Endothelial cell of umbilical vein (primary cell): ENCODE measurements around the gene SUFU. TPM values are rescaled to one million over a fixed set of nuclear protein-coding genes. Genes with fewer than 3 reads are reported as not detected.
A peak's percentile ranks its signal among the peaks of the same experiment; 100 is the strongest.

Experiments
- BruUV-seq: library from RNA; stranded (reverse); fragments of 400-500 nt; replicated peaks from 2 replicates; lab custom pipeline; 2021; lab: Mats Ljungman, UMichigan
- CTCF ChIA-PET: fragments of 300-600, 350-600 bp; sonication (Branson Sonifier 250); formaldehyde crosslinking; loops from one replicate; lab custom pipeline; 2021; ENCODE audit warnings: antibody characterized with exemption, inconsistent platforms; lab: Charles Lee
- POLR2A ChIA-PET: fragments of 300-600, 350-600 bp; sonication (Branson Sonifier 250); formaldehyde crosslinking; loops from one replicate; lab custom pipeline; 2021; ENCODE audit warnings: antibody characterized with exemption, inconsistent platforms; lab: Charles Lee
- DNase-seq: peaks from one replicate; pipeline ENCODE4 v3.0.0-alpha.2; 2011; ENCODE audit warnings: low read depth, low spot score
- FAIRE-seq: peaks from 2 replicates; lab custom pipeline; 2011; peaks lifted over from hg19 to GRCh38; lab: Jason Lieb, UNC
- H2AFZ ChIP-seq: 2 replicates; pipeline ENCODE4 v1.6.0; 2012; ENCODE audit warnings: low read depth, low read length, control low read depth, inconsistent platforms
- H3K27ac ChIP-seq: 2 replicates; pipeline ENCODE4 v1.5.1; 2011; ENCODE audit warnings: low read depth, mild to moderate bottlenecking, control low read depth, low read length, moderate library complexity; ENCODE audit not compliant: insufficient read depth
- H3K27me3 ChIP-seq, 2 experiments: 2 replicates each; pipeline versions ENCODE4 v1.6.0 to v1.6.1; 2011; ENCODE audit warnings: low read length in 2 of 2, mixed read lengths in 1 of 2; ENCODE audit not compliant: control insufficient read depth in 2 of 2, insufficient read depth in 2 of 2
- H3K36me3 ChIP-seq, 2 experiments: 2 replicates in 1 of 2; 3 replicates in 1 of 2; pipeline ENCODE4 v1.5.1; 2011; ENCODE audit warnings: low read length in 2 of 2, mild to moderate bottlenecking in 1 of 2, moderate library complexity in 1 of 2; ENCODE audit not compliant: control insufficient read depth in 2 of 2, insufficient read depth in 2 of 2; ENCODE audit errors: extremely low read depth in 1 of 2
- H3K4me1 ChIP-seq: 3 replicates; pipeline ENCODE4 v1.5.1; 2011; ENCODE audit warnings: mild to moderate bottlenecking, low read length; ENCODE audit not compliant: control insufficient read depth, insufficient read depth; ENCODE audit errors: extremely low read depth
- H3K4me2 ChIP-seq: 2 replicates; pipeline ENCODE4 v1.6.1; 2011; ENCODE audit warnings: low read length, control low read depth, mixed read lengths; ENCODE audit not compliant: insufficient read depth
- H3K4me3 ChIP-seq, 3 experiments: fragments of 200-600 bp in 1 of 3; sonication (generic), shearing (Covaris generic) in 1 of 3; replicated peaks in 1 of 3; 2 replicates each; pipeline ENCODE4 v1.5.1; 2011 to 2016; ENCODE audit warnings: control low read depth in 3 of 3, low read length in 3 of 3, mild to moderate bottlenecking in 2 of 3, inconsistent platforms in 1 of 3, low read depth in 1 of 3, moderate library complexity in 1 of 3; ENCODE audit not compliant: insufficient read depth in 1 of 3
- H3K79me2 ChIP-seq: 2 replicates; pipeline ENCODE4 v1.6.0; 2012; ENCODE audit warnings: low read length, inconsistent platforms; ENCODE audit not compliant: control insufficient read depth, insufficient read depth
- H3K9ac ChIP-seq: replicated peaks from 2 replicates; pipeline ENCODE3; 2011; ENCODE audit warnings: low read length, control low read depth; ENCODE audit not compliant: insufficient read depth; ENCODE audit errors: extremely low read depth
- H3K9me1 ChIP-seq: replicated peaks from 3 replicates; pipeline ENCODE4 v1.6.0; 2011; ENCODE audit warnings: mild to moderate bottlenecking, low read length; ENCODE audit not compliant: control insufficient read depth, insufficient read depth; ENCODE audit errors: extremely low read depth
- H3K9me3 ChIP-seq: replicated peaks from 2 replicates; pipeline ENCODE4 v1.5.1; 2012; ENCODE audit warnings: low read length, inconsistent platforms; ENCODE audit not compliant: control insufficient read depth, insufficient read depth
- H4K20me1 ChIP-seq: replicated peaks from 2 replicates; pipeline ENCODE3; 2011; ENCODE audit warnings: mild to moderate bottlenecking, low read length; ENCODE audit not compliant: control insufficient read depth, insufficient read depth; ENCODE audit errors: extremely low read depth
- EZH2 ChIP-seq: IDR thresholded peaks from 2 replicates; pipeline ENCODE4 v1.6.1; 2012; ENCODE audit warnings: borderline replicate concordance, low read depth, mild to moderate bottlenecking, moderate library complexity, low read length, inconsistent platforms; ENCODE audit not compliant: severe bottlenecking
- FOS ChIP-seq: IDR thresholded peaks from 2 replicates; pipeline ENCODE4 v1.6.1; 2011; ENCODE audit warnings: mild to moderate bottlenecking, low read length, moderate library complexity, borderline replicate concordance; ENCODE audit not compliant: insufficient read depth
- GATA2 ChIP-seq: IDR thresholded peaks from 2 replicates; pipeline ENCODE4 v1.7.0; 2011; ENCODE audit warnings: low read depth, mild to moderate bottlenecking, moderate library complexity, mixed read lengths, low read length; ENCODE audit not compliant: insufficient read length, insufficient read depth
- JUN ChIP-seq: IDR thresholded peaks from 2 replicates; pipeline ENCODE4 v1.6.1; 2011; ENCODE audit warnings: borderline replicate concordance, low read depth; ENCODE audit not compliant: insufficient read length, insufficient read depth
- MYC ChIP-seq: IDR thresholded peaks from one replicate; pipeline ENCODE4 v1.6.1; 2011; ENCODE audit warnings: mild to moderate bottlenecking, low read depth, low read length
- POLR2A ChIP-seq: IDR thresholded peaks from 2 replicates; pipeline ENCODE4 v1.6.1; 2012; ENCODE audit warnings: low read depth, mild to moderate bottlenecking, control low read depth, low read length
- POLR2AphosphoS5 ChIP-seq: IDR thresholded peaks from 2 replicates; pipeline ENCODE4 v1.6.1; 2012; ENCODE audit warnings: low read depth, mild to moderate bottlenecking, control low read depth, low read length, moderate library complexity; ENCODE audit not compliant: insufficient read depth
- dilution Hi-C: fragments of 300-500 bp; cut with MboI; formaldehyde crosslinking; loops from one replicate; pipeline ENCODE4 v1.15.0; 2019; ENCODE audit warnings: low sequenced_read_pairs; ENCODE audit not compliant: extremely low pct_ligation_motif_present
- intact Hi-C: fragments of 100-400 bp; cut with micrococcal nuclease; formaldehyde crosslinking; loops from one replicate; pipeline ENCODE4 v1.10.0; 2022
- polyA plus RNA-seq, 4 experiments: library from polyadenylated mRNA; depleted of rRNA in 3 of 4; stranded (reverse) in 3 of 4; unstranded in 1 of 4; fragments of >200 nt; gene quantifications; 2 replicates each; pipeline versions ENCODE4 v1.2.1 to v1.2.3, GENCODE V29; 2011 to 2012; ENCODE audit warnings: missing spikeins in 1 of 4
- total RNA-seq: library from RNA; stranded (reverse); gene quantifications from 2 replicates; pipeline ENCODE4 v1.2.3, GENCODE V29; 2021
- TF ChIP-seq, protein P1 (sequence below): IDR thresholded peaks from 2 replicates; pipeline ENCODE4 v1.6.1; 2011; ENCODE audit not compliant: insufficient read depth, insufficient read length
- TF ChIP-seq, protein P2 (sequence below), 2 donors: IDR thresholded peaks; 1 replicate in 1 of 2; 2 replicates in 1 of 2; pipeline ENCODE4 v1.5.1; 2011; ENCODE audit warnings: low read length in 2 of 2, mild to moderate bottlenecking in 2 of 2, moderate library complexity in 2 of 2, control low read depth in 1 of 2, inconsistent platforms in 1 of 2, low read depth in 1 of 2; ENCODE audit not compliant: insufficient read depth in 1 of 2; ENCODE audit errors: extremely low read depth in 1 of 2

Gene SUFU
- total and polyA plus RNA-seq, 2 donors (not counting 3 experiments of a cell fraction or from before 2014, with no cell fraction given): 10.1 to 16.3 TPM

- H4K20me1 ChIP-seq: no peaks in the 10 kb centered on the region
- H3K9ac ChIP-seq: no peak overlapping the region
- H3K9me3 ChIP-seq: no peaks in the 10 kb centered on the region
- no peak overlapping the region for H2AFZ ChIP-seq
- POLR2A ChIA-PET: no interaction called here
- no peak for TF ChIP-seq FOS
- TF ChIP-seq, protein P1, sequence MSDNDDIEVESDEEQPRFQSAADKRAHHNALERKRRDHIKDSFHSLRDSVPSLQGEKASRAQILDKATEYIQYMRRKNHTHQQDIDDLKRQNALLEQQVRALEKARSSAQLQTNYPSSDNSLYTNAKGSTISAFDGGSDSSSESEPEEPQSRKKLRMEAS: no peak
- no peak for TF ChIP-seq POLR2AphosphoS5
- no peak for TF ChIP-seq GATA2
- no peak for TF ChIP-seq POLR2A
- TF ChIP-seq EZH2: no peak
- TF ChIP-seq JUN: no peak
- TF ChIP-seq, protein P2, sequence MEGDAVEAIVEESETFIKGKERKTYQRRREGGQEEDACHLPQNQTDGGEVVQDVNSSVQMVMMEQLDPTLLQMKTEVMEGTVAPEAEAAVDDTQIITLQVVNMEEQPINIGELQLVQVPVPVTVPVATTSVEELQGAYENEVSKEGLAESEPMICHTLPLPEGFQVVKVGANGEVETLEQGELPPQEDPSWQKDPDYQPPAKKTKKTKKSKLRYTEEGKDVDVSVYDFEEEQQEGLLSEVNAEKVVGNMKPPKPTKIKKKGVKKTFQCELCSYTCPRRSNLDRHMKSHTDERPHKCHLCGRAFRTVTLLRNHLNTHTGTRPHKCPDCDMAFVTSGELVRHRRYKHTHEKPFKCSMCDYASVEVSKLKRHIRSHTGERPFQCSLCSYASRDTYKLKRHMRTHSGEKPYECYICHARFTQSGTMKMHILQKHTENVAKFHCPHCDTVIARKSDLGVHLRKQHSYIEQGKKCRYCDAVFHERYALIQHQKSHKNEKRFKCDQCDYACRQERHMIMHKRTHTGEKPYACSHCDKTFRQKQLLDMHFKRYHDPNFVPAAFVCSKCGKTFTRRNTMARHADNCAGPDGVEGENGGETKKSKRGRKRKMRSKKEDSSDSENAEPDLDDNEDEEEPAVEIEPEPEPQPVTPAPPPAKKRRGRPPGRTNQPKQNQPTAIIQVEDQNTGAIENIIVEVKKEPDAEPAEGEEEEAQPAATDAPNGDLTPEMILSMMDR (IDR thresholded peaks at IDR 0.05; ENCODE audit: extremely low read depth in 1 of 2, insufficient read depth in 1 of 2, low read depth in 1 of 2, low read length in 2 of 2): no peak
- no peak for TF ChIP-seq MYC
- no peak overlapping the region for H3K4me3 ChIP-seq
- DNase-seq (no peak), FAIRE-seq (no peak)
- CTCF ChIA-PET: interaction anchor here (1.4 kb wide), 2 partner anchors 8 to 10 kb away, joined by 4 read pairs; partner anchors contain the start of gene TRIM8
- no peaks in the 10 kb centered on the region for H3K79me2 ChIP-seq
- intact Hi-C loops: no loop called here
- dilution Hi-C loops: no loop called here
- no peak overlapping the region for H3K4me2 ChIP-seq
- H3K27ac ChIP-seq: peak overlapping the region; percentile 97
- no TSS peak for BruUV-seq
- no peaks in the 10 kb centered on the region for H3K9me1 ChIP-seq
- peaks cover 0 to 1% of the 10 kb centered on the region in 2 experiments for H3K36me3 ChIP-seq
- peaks cover 52% of the 10 kb centered on the region for H3K4me1 ChIP-seq
- no peaks in the 10 kb centered on the region for H3K27me3 ChIP-seq
Observed at GRCh38 chr10:102634686-102635085, 130.9 kb downstream of the SUFU start.
